Hematopoietic multipotent progenitor cell treated with erythropoietin and hydrocortisone succinate and interleukin-3 and kit ligand, for 15 days (in vitro differentiated cells): ENCODE measurements around the gene NSF.
"Not testable (repeated sequence)": the region's sequence is repeated elsewhere in the genome, so short reads cannot be mapped to it uniquely, and the experiment has no call there.

Experiments
- DNase-seq: peaks from one replicate; pipeline ENCODE4 v3.0.0-alpha.2; 2015; ENCODE audit warnings: low spot score

The NSF gene

GRCh38 chr17:46776298-46777005, 186.0 kb downstream of the NSF start:
- DNase-seq, result no peak

- no peak for DNase-seq
Observed at GRCh38 chr17:46777943-46778915, 187.8 kb downstream of the NSF start.

GRCh38 chr17:46780003-46780373, 189.5 kb downstream of the NSF start:
- DNase-seq, result no peak

- no peak for DNase-seq
Observed at GRCh38 chr17:46782250-46782953, 191.9 kb downstream of the NSF start.

GRCh38 chr17:46783031-46783593, 192.6 kb downstream of the NSF start:
- DNase-seq, result no peak

GRCh38 chr17:46785696-46786095, 195.2 kb downstream of the NSF start:
- DNase-seq, result no peak

GRCh38 chr17:46787478-46787877, 197.0 kb downstream of the NSF start:
- DNase-seq, result no peak

- DNase-seq, result no peak
Observed at GRCh38 chr17:46788300-46788699, 197.8 kb downstream of the NSF start.

- no peak for DNase-seq
Observed at GRCh38 chr17:46788796-46789195, 198.3 kb downstream of the NSF start.

DNA sequence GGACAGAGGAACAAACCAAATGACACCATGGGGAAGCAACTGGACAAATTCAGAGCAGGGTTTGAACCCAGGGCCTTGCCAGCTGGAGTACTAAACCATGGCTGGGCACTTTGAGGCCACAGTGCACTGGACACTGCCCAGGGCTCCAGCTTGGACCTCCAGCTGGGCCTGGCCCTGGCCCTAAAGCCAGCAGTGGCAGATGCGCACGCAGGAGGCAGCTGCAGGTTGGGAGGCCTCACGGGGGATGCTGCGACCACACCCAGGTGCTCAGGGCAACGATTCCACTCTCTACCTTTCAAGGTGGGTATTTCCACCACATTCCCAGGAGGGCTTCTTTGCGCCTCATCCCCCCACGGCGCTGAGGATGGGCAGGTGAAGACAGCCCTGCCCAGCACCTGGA, 199.1 kb downstream of the NSF start:
- DNase-seq, result no peak

DNA sequence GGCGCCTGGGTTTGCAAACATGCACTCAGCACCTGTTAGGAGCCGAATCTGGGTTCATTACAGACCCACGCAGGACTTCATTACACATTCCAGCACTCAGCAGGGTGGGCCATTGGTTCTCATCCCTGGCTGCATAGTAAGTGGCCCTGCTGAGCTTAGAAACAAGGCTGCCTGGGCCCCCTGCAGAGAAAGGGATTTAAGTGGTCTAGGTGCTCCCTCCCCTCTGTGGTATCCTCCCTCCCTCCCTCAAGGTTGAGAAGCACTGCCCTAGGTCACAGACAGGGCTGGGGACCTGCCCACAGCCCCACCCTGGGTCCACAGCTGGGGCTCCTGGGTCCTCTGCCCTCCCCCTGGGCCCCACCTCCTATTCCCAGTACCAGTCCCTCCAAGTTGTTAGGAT, 199.7 kb downstream of the NSF start:
- DNase-seq, result no peak

GRCh38 chr17:46791531-46791930, 201.1 kb downstream of the NSF start:
- DNase-seq, result no peak

DNA sequence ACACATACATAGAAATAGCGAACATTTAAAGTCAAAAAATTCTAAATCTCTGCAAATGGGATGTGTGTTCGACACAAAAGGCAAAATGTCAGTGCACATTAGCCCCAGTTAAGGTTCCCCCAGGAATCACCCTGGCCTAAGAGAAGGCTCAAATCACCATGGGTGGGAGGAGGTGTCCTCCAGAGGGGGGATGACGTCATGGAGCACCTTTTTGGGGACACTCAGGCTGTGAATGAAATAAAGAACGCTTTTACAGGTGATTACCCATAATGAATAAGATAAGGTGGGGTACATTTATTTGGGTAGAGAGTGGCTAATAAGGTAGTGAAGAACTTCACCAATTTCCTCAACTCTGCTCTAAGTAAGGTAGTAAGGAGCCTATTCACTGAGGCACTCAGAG, 201.6 kb downstream of the NSF start:
- no peak for DNase-seq

- not testable (repeated sequence) for DNase-seq
Observed at GRCh38 chr17:46793023-46793422, 202.6 kb downstream of the NSF start.

GRCh38 chr17:46793541-46793940, 203.1 kb downstream of the NSF start:
- no peak for DNase-seq

GRCh38 chr17:46794318-46794717, 203.8 kb downstream of the NSF start:
- DNase-seq, result no peak

- no peak for DNase-seq
Observed at GRCh38 chr17:46795379-46795952, 205.0 kb downstream of the NSF start.

GRCh38 chr17:46796084-46796483, 205.6 kb downstream of the NSF start:
- no peak for DNase-seq

DNA sequence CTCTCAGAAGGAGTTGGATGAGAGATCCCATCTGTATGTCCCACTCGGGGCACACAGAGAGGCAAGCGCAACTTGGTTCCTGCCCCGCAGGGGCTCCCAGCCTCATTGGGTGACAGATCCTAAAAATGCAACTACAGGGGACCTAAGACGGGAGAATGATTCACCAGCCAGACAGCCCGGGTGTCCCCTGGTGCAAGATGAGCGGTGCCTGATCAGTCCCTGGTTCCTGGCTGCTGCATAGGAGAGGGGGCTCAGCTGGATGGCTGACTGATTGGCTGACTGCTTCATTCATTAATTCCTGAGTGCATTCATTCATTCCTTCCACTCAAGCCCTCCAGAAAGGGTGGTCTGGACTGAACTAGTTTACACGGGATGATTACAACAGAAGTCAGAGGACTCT, 206.1 kb downstream of the NSF start:
- DNase-seq, result no peak

DNA sequence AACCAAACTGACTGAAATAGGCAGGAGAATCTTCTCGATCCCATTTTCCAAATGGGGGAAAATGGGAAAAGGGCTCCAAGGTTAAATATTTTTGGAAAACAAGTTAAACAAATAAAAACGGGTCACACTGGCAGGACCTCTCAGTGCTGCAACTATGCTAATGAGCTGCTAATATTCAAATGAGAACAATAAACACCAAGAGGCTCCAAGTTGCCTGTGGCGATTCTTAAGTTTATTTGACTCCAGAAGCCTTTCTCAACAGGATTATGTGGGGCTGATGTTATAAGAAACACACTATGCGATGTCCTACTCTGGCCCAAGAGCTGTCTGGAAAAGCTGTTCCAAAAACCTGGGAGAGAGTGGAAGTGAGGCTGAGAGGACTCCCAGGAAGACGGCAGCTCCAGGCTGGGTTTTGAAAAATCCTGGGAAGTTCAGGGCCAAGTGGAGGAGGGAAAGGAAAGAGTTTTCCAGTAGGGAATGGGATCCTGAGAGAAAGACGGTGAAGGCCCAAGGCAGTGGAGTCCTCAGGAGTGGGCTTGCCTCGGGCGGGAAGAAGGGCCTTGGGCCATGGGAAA, 206.6 kb downstream of the NSF start:
- no peak for DNase-seq

GRCh38 chr17:46800573-46800972, 210.1 kb downstream of the NSF start:
- DNase-seq, result no peak

DNA sequence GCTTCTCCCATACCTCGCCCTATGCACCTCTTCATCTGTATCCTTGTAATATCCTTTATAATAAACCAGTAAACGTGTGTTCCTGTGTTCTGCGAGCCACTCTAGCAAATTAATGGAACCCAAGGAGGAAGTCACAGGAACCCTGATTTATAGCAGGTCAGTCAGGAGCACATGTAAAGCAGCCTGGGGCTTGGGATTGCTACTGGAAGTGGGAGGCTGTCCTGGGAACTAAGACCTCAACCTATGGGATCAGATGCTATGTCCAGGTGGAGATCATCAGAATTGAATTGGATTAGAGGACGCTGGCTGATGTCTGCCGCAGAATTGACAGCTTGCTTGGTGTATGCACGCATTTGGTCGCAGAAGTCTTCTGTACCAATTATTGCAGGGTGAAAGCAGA, 212.3 kb downstream of the NSF start:
- DNase-seq, result no peak
